Fibroblast of mammary gland (primary cell): ENCODE measurements around the gene KCNC2.

ENCODE experiments used
- DNase-seq: peaks from one replicate; pipeline ENCODE4 v3.0.0-alpha.2; 2010; ENCODE audit warnings: low read depth
- H3K4me3 ChIP-seq: 2 replicates; pipeline ENCODE4 v1.5.1; 2011; ENCODE audit warnings: low read depth, mild to moderate bottlenecking, low read length, moderate library complexity; ENCODE audit not compliant: control insufficient read depth
- CTCF ChIP-seq: conservative IDR thresholded peaks from 2 replicates; pipeline ENCODE4 v1.5.1; 2011; ENCODE audit warnings: low read depth, low read length, inconsistent platforms; ENCODE audit not compliant: control insufficient read depth, insufficient read depth

KCNC2 gene

GRCh38 chr12:75137896-75138295, 71.7 kb downstream of the KCNC2 start:
- TF ChIP-seq CTCF, result no peak
- no peak for DNase-seq
- H3K4me3 ChIP-seq, result no peak overlapping the region

- TF ChIP-seq CTCF, result no peak
- DNase-seq, result no peak
- no peak overlapping the region for H3K4me3 ChIP-seq
Measured at GRCh38 chr12:75135026-75135425, 74.6 kb downstream of the KCNC2 start.

GRCh38 chr12:75130811-75131210, 78.8 kb downstream of the KCNC2 start:
- H3K4me3 ChIP-seq, result no peak overlapping the region
- DNase-seq, result no peak
- no peak for TF ChIP-seq CTCF

GRCh38 chr12:75129275-75129674, 80.4 kb downstream of the KCNC2 start:
- H3K4me3 ChIP-seq, result no peak overlapping the region
- TF ChIP-seq CTCF, result no peak
- no peak for DNase-seq

GRCh38 chr12:75121036-75121705, 88.5 kb downstream of the KCNC2 start:
- no peak overlapping the region for H3K4me3 ChIP-seq
- no peak for DNase-seq
- no peak for TF ChIP-seq CTCF

- TF ChIP-seq CTCF, result no peak
- no peak overlapping the region for H3K4me3 ChIP-seq
- DNase-seq, result no peak
Measured at GRCh38 chr12:75120311-75120711, 89.3 kb downstream of the KCNC2 start.

GRCh38 chr12:75116646-75117198, 92.9 kb downstream of the KCNC2 start:
- no peak for TF ChIP-seq CTCF
- DNase-seq, result no peak
- no peak overlapping the region for H3K4me3 ChIP-seq
